ENCODE data around the gene EIF4EBP2. TPM values are rescaled to one million over a fixed set of nuclear protein-coding genes. Genes with fewer than 3 reads are reported as not detected.

The EIF4EBP2 gene
- polyA plus RNA-seq, 3 donors: 75.1 to 97.4 (median 81.0) TPM

DNA sequence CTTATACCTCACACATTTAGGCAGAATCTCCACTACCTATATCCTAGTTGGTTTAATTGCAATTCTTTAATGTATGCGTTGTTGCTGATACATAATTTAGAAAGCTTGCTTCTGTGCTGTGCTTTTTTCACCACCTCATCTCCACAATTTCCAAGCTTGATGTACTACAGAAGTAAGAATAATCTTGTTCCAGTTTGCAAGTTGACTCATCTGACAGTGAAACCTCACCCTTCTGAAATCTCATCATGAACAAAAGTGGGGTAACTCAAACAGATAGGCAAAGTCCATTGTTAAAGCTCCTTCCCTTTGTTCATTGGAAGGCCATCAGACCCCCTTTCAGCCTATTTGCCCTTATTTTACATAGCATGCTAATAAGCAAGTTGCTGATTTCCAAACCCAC, 13.6 kb downstream of the EIF4EBP2 start:
- DNase-seq (ENCODE audit: extremely low read depth in 1 of 11, low read depth in 9 of 11, low spot score in 4 of 11): no peak

DNA sequence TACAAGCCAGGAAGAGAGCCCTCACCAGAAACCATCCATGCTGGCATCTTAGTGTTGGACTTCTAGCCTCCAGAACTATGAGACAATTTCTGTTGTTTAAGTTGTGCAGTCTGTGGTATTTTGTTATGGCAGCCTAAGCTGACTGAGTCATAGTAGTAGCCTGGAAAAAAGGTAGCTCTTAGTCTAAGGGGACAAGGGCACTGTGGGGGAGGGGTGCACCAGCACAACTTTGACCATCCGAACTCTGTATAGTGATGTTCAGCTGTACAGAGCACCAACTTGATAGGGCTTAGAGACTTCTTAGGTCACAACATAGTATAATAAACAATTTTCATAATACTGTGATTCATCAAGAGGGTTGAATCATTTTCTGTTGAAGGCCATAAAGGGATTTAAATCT, 14.3 kb downstream of the EIF4EBP2 start:
- no peak for DNase-seq (ENCODE audit: extremely low read depth in 1 of 11, low read depth in 9 of 11, low spot score in 4 of 11)

DNA sequence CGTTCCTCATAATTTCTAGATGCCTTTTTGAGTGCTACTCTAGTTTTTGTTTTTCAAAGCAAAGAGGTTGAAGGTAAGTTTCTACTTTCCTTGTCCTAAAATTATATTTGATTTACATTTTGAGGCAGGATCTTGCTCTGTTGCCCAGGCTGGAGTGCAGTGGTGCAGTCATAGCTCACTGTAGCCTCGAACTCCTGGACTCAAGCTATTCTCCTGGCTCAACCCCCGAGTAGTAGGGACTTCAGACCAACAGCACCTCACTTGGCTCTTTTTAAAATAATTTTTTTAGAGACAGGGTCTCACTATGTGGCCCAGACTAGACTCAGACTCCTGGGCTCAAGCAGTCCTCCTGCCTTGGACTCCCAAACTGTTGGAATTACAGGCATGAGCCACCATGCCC, 14.8 kb downstream of the EIF4EBP2 start:
- no peak for DNase-seq (ENCODE audit: extremely low read depth in 1 of 11, low read depth in 9 of 11, low spot score in 4 of 11)

DNA sequence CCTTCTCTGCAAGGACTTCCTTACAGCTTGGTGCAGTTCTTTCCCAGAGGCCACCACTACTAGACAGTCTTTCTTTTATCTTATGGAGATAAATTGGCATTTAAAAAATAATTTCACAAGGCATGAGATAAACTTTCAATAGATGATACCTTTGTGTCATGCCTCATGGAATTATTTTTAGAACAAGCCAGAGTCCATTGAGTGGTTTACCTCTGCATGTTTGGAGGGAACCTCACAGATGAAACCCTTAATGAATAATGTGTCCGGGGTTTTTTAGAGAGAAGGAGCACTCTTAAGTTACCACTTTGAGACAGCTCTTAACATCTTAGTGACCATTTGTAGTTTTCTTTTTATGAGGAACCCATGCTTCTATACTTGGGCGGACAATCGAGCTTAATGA, 20.4 kb downstream of the EIF4EBP2 start:
- DNase-seq (ENCODE audit: extremely low read depth in 1 of 11, low read depth in 9 of 11, low spot score in 4 of 11): no peak

DNA sequence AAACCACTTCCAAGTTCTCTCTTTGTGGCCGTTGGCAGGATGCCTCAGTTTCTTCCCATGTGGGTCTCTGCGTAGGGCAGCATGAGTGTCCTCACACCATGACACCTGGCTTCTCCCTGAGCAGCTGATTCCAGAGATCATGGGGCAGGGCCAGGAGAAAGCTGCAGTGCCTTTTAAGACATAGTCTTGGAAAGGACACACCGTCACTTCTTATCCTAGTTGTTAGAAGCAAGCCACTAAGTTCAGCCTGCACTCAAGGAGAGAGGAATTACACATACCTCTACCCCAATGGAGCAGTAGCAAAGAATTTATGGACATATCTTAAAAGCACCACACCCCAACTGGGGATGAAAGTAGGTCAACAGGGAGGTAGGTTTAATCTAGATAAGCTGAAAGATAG, 21.2 kb downstream of the EIF4EBP2 start:
- no peak for DNase-seq (ENCODE audit: extremely low read depth in 1 of 11, low read depth in 9 of 11, low spot score in 4 of 11)

DNA sequence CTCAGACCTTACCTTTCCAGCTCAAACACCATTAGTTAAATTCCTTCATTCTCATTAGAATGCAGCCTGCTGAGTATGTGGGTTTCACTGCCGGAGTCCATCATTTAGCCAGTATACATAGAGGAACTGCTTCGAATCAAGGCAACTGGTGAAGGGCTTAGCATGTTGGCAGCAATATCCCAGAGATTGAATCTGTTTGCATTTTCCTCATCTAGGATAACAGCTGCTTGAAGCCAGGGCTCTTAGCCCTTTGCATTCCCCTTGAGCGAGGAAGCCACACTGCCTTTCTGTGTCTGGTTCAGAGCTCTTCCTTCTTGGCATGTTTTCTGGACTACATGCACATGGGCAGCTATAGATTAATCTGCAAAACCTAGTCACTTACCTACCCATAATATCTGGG, 22.9 kb downstream of the EIF4EBP2 start:
- no peak for DNase-seq (ENCODE audit: extremely low read depth in 1 of 11, low read depth in 9 of 11, low spot score in 4 of 11)

DNA sequence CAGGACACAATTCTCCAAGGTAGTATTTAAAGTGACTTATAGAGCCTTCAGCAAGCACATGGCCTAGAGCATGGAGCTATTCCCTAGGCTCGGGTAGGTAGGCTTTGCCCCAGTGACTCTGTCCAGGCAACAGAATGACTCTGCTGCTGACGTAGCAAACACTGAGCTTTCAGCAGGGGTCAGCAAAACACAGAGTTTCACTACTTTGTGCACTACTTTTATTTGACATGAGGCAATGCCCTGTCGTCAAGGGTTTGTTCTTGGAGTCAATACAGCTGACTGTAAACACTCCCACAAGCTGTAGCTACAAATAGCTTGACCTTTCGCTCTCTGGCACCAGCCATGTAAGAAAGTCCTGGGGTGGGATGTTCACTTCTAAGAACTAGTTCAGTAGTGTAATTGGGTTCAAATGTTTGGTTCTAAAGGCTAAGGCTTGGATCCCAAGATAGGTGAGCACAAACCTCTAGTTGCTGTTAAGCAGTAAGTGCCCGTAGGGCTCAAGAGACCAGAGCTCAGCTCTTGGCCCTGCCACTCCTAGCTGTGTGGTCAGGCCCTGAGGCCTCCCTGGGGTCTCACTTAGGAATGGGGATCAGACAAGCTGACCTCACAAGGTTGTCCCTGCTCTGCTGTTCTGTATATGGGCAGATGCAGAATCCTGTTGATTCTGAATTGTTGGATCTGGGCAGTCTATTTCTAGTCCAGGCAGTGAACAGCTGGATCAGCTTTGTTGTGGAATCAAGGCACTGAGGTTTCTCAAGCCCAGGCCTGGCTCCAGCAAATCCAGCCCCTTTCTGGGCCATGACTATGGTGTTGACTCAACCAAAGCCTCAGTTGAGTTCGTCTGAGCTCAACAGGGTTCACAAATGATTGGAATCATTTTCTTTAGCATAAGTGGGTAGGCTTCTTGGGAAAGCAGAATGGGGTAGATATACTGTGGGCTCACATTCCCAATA, 26.8 kb downstream of the EIF4EBP2 start:
- DNase-seq (ENCODE audit: extremely low read depth in 1 of 11, low read depth in 9 of 11, low spot score in 4 of 11): peak in 10 of 11 donors; percentile 25 to 81 (median 55)

DNA sequence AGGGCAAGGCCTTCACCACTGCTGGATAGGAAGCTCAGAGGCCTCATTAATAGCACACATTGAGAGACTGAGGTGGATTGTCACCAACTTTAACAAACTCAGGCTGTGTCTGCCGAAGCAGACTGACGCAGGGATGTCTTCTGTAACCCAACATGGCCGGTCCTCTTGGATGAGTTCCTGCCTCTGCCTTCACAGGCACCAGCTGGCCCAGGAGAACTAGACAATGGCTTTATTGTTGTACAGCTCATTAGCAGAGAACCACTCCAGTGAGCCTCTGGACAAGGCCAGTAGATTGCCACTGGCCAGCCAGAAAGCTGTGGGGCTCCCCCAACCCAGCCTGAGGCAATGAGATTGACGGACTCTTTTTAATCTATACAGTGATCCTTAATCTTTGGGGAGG, 28.2 kb downstream of the EIF4EBP2 start:
- no peak for DNase-seq (ENCODE audit: extremely low read depth in 1 of 11, low read depth in 9 of 11, low spot score in 4 of 11)

DNA sequence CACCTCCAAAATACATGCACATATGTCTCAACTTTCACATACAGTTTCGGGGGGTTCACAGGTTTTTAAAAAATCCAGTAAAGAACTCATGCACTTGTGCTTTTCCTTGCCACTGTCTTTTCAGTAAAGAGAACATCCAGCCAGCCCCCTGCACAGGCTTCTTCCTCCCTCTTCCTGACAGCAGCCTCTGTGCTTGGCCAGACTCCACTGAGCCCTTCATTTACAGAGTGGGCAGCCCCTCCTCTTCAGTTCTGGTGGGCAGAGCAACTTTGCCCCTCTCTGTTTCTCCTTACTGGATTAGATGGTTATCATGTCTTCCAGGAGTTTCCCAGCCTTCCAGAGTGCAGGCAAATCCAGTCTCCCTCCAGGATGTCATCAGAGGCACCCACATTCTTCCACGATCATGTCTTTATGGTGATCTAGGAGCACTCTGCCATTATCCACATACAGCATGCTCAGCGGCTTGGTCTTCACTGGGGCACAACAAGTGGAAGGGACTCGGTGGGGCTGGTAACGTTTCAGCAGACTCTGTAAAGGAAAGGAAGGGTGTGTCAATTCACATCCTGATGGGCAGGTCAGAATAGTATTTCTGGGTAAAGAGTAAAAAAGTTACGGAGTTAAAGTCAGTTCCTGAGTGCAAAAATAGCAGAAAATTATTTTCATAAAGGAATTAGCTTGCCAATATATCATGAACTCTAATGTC, 28.8 kb downstream of the EIF4EBP2 start:
- no peak for DNase-seq (ENCODE audit: extremely low read depth in 1 of 11, low read depth in 9 of 11, low spot score in 4 of 11)

DNA sequence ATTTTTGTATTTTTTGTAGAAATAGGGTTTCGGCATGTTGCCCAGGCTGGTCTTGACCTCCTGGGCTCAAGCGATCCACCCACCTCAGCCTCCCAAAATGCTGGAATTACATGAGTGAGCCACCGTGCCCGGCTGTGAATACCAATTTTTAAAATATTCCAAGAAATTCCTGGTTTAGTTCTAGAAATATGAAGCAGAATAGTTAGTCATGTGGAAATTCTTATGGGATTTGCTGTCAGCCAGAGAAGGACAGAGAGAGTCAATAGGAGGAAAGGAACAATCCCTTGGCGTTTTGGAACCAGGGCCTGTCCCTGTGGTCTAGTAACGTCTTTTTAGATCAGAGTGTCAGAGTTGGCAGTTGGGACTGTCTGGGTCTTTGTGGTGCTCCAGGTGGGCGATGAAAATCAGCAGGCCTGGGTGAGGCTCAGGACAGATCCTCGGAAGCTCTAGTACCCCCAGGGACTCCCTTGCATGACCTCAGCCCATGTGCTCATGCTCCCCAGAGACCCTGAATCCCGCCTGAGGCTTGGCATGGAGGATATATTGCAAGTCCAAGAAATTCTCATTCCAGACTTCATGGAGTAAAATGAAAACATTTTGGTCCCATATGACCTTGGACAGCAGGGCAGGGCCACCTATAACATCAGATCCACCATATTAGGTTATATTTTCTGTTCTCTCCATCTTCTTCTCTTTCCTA, 29.8 kb downstream of the EIF4EBP2 start:
- DNase-seq (ENCODE audit: extremely low read depth in 1 of 11, low read depth in 9 of 11, low spot score in 4 of 11): no peak

DNA sequence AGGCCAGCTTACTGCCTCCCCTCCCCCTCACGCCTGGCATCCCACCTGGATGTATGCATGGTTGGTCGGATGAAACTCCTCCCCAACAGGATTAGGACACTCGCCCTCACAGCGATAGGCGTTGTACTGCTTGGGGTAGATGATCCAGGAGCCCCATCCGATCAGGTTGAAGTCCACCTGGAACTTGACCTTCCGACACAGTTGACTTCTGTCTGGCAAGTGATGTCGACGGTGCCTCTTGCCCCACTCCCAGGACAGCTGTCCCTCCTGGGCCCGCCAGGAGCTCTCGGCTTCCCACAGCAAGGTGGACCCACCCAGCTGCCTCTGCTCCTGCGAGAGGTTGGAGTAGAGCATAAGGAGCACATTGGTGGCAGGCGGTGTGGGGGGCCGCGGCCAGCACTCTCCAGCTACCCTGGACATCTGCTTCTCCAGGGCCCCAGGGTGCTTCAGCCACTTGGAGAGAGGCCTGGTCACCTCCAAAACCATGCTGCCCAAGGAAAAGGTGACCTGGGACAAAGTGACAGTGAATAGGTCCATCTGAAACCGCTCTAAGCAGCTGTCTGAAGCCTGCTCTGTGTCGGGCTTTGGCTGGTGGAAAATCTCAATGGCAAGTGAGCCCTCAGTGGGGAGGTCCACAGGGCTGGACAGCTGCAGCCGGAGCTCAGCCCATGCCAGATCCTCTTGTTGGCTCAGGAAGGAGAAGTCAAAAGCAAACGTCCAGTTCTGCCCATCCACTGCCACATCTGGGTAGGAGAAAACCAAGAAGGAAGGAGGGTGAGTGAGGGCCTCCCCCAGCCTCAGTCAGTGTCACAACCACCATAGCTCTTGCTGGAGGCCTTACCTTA, 31.5 kb downstream of the EIF4EBP2 start:
- DNase-seq (ENCODE audit: extremely low read depth in 1 of 11, low read depth in 9 of 11, low spot score in 4 of 11): no peak

DNA sequence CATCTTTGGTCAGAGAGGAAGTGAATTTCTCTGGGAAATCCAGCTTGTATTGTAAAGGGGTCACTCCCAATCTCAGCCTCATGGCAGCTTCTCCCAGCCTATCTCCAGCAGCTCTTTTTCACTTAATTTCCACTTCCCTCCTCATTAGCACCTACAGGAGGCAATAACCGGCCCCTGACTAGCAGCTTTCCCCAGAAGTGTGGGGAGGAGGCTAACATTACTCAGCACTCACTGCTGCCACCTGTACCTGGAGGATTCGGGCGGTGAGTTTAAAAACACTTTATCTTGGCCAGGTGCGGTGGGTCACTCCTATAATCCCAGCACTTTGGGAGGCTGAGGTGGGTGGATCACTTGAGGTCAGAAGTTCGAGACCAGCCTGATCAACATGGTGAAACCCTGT, 33.8 kb downstream of the EIF4EBP2 start:
- DNase-seq (ENCODE audit: extremely low read depth in 1 of 11, low read depth in 9 of 11, low spot score in 4 of 11): no peak

DNA sequence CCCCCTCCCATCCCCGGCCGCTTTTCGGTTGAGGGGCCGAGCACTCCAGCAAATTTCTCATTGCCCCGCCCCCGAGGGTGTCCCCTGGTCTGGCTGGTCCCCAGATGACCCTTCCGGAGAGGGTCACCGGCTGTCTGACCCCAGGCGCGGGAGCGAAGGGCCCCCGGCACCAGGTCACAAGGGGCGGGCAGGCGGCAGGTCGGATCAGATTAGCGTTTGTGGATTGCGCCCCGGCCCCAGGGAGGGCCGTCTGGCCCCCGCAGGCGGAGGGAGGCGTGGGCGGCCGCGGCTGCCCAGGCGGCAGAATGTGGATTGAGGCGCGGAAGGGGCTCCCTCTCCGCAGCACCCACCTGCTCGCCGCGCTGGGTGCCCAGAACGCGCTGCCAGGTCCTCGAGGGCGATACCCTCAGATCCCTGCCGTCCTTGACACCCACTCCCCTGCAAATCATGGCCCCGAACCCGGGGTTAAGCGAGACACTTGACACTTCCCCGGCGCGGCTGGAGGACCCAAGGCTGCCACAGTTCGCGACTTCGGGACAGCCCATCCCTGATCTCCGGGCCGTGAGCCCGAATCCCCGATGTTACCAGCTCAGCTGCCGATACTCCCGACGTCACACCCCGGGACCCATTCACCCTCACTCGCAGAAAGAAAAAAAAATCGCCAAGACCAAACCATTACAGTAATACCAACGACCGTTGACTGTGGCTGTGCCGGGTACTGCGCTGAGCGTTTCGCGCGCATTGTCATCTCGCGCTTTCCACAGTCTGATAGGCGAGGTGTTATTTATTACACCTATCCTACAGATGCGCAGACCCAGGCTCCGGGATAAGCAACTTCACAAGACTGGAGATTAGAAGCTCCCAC, 36.6 kb downstream of the EIF4EBP2 start:
- DNase-seq (ENCODE audit: extremely low read depth in 1 of 11, low read depth in 9 of 11, low spot score in 4 of 11): no peak

DNA sequence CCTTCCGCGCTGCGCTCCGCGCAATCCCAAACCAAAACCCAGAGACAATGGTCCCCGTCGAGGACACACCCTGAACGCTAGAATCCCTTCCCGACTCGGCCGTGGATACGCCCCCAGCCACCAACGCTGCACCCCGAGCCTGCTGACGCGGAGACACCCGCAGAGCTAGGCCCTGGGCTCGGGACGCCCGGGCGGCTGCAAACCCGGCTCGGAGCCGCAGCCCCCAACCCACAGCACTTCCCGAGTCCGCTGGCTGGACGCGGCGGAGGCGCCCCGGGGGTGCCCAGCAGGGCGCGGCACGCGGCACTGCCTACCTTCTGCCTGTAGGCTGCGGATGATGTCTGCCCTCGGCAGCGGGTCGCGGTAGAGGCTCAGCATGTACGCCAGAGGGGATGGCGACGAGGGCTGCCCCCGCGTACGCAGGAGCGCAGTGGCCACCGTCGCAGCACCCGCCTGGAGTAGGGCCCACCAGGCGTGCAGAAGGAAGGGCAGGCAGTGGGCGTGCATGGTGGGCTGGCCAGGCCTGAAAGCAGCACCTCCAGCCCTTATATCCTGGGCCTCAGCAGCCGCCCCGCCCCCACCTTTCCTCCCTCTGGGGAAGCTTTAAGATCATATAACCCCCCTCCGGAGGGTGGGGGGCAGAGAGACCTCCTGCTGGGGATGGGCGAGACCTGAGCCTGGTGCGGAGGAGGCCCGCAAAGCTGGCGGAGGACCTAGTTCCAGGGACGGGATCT, 37.4 kb downstream of the EIF4EBP2 start, which contains the start of gene NODAL:
NODAL (minus strand) TSS at position 521 of the 734 bp plus-strand sequence; CDS start at position 507, 14 bp downstream.
- no peak for DNase-seq (ENCODE audit: extremely low read depth in 1 of 11, low read depth in 9 of 11, low spot score in 4 of 11)

DNA sequence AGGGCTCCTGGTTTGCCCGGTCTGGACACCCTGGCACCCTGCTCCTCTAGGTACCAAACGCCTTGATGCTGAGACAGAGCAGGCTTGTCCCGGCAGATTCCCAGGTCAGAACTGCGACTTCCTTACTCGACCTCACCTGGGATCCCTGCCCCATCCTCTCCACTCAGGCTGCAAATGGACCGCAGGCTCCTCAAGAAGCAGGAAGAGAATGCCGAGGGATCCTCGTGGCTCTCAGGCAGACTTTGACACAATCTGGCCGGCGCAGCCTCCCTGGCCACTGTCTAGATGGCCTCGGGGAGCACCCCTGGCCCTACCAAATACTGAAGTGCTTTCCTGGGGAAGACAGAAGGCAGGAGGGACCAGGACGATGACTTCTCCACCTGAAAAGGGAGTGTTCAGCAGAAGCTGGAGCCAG, 38.0 kb downstream of the EIF4EBP2 start:
- DNase-seq (ENCODE audit: extremely low read depth in 1 of 11, low read depth in 9 of 11, low spot score in 4 of 11): no peak

DNA sequence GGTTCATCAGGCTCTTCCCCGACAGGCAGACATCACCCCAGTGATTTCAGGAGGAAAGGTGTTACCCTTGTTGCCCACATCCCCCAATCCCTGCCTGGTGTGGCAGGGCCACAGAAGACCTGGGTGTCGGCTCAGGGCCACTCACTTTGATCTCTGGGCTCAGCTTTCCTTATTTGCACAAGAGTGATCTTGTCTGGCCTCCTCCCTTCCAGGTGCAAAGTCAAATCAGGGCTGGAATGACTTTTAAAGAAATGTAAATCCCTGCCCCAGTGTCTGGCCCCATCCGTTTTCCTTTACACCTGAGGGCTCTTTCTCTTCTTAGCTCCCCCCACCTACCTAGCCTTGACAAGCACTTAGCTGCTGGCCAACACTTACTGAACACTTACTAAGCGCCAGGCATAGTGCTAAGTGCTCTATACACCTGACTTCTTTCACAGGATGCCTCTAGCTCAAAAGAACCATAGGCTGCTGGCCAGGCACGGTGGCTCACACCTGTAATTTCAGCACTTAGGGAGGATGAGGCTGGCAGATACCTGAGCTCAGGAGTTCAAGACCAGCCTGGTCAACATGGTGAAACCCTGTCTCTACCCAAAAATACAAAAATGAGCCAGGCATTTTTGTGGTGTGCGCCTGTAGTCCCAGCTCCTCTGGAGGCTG, 38.5 kb downstream of the EIF4EBP2 start:
- DNase-seq (ENCODE audit: extremely low read depth in 1 of 11, low read depth in 9 of 11, low spot score in 4 of 11): no peak

DNA sequence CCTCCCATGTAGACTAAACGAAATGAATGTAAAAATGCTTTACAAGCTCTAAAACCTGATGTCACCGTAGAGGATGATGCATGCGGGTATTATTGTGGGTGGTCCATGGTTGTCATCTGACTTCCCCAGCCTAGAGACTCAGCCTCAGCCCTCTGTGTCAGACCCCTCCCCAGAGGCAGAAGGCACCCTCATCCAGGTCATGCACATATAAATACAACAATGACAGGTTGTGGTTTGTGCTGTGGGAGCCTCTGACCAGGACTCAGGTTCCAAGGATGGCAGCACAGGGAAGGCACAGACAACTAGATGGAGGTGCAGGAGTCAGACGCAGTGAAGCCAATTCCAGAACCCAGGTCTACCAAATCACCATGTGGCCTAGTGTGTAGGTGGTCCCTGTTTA, 40.8 kb downstream of the EIF4EBP2 start:
- DNase-seq (ENCODE audit: extremely low read depth in 1 of 11, low read depth in 9 of 11, low spot score in 4 of 11): no peak
